HuH-7 (cell line): ENCODE results near the gene DNAH12.
A peak's percentile ranks its signal among the peaks of the same experiment; 100 is the strongest.
"Not testable (repeated sequence)": the region's sequence is repeated elsewhere in the genome, so short reads cannot be mapped to it uniquely, and the experiment has no call there.

Source experiments
- DNase-seq: peaks from one replicate; pipeline ENCODE4 v3.0.0; 2011; ENCODE audit warnings: low spot score

Gene DNAH12

GRCh38 chr3:57402675-57403074 lies 141.5 kb downstream of the DNAH12 start:
- DNase-seq: no peak

GRCh38 chr3:57397175-57398026 lies 146.7 kb downstream of the DNAH12 start:
- DNase-seq: peak; percentile 11

- no peak for DNase-seq
These were observed 150.2 kb downstream of the DNAH12 start for GRCh38 chr3:57393977-57394376.

GRCh38 chr3:57391767-57392166 lies 152.4 kb downstream of the DNAH12 start:
- peak; percentile 5 for DNase-seq

GRCh38 chr3:57389271-57389670 lies 154.9 kb downstream of the DNAH12 start:
- no peak for DNase-seq

- no peak for DNase-seq
These were observed 157.8 kb downstream of the DNAH12 start for GRCh38 chr3:57386307-57386706.

- DNase-seq: no peak
These were observed 158.6 kb downstream of the DNAH12 start for GRCh38 chr3:57385498-57385897.

GRCh38 chr3:57383838-57384237 lies 160.3 kb downstream of the DNAH12 start:
- no peak for DNase-seq

GRCh38 chr3:57383406-57383805 lies 160.7 kb downstream of the DNAH12 start:
- no peak for DNase-seq

GRCh38 chr3:57382933-57383332 lies 161.2 kb downstream of the DNAH12 start:
- no peak for DNase-seq

GRCh38 chr3:57370341-57370740 lies 173.8 kb downstream of the DNAH12 start:
- DNase-seq: no peak

- not testable (repeated sequence) for DNase-seq
These were observed 179.1 kb downstream of the DNAH12 start for GRCh38 chr3:57365089-57365488.

- DNase-seq: not testable (repeated sequence)
These were observed 187.9 kb downstream of the DNAH12 start for GRCh38 chr3:57356275-57356674.

- DNase-seq: no peak
These were observed 189.4 kb downstream of the DNAH12 start for GRCh38 chr3:57354768-57355167.

- DNase-seq: no peak
These were observed 193.9 kb downstream of the DNAH12 start for GRCh38 chr3:57350271-57350670.

GRCh38 chr3:57339071-57339642 lies 205.0 kb downstream of the DNAH12 start:
- not testable (repeated sequence) for DNase-seq

- not testable (repeated sequence) for DNase-seq
These were observed 205.7 kb downstream of the DNAH12 start for GRCh38 chr3:57338272-57339070.

- no peak for DNase-seq
These were observed 208.7 kb downstream of the DNAH12 start for GRCh38 chr3:57335283-57335938.

GRCh38 chr3:57331078-57331610 lies 213.0 kb downstream of the DNAH12 start:
- peak; percentile 7 for DNase-seq

- not testable (repeated sequence) for DNase-seq
These were observed 217.6 kb downstream of the DNAH12 start for GRCh38 chr3:57326498-57326897.

- no peak for DNase-seq
These were observed 229.9 kb downstream of the DNAH12 start for GRCh38 chr3:57314204-57314603.
